ENCODE measurements around the gene ATIC.

- TF ChIP-seq CTCF (IDR thresholded peaks at IDR 0.05; ENCODE audit: poor library complexity, severe bottlenecking) (no peak), EZH2 (IDR thresholded peaks at IDR 0.05; ENCODE audit: borderline replicate concordance, insufficient read depth, low read length, poor library complexity, severe bottlenecking) (no peak)
These were observed 58.5 kb downstream of the ATIC start for GRCh38 chr2:215370112-215370965.

Data from neural cell (in vitro differentiated cells).